NB4 (cell line): Measurements from ENCODE around the gene SND1.

ENCODE experiments used
- DNase-seq: peaks from one replicate; pipeline ENCODE4 v3.0.0; 2010; ENCODE audit warnings: low read depth
- H3K4me3 ChIP-seq: one replicate; pipeline ENCODE4 v1.5.1; 2011; ENCODE audit warnings: mild to moderate bottlenecking, low read depth, low read length, moderate library complexity
- CTCF ChIP-seq: IDR thresholded peaks from one replicate; pipeline ENCODE4 v1.5.1; 2012; ENCODE audit warnings: low read depth, low read length
- MYC ChIP-seq: IDR thresholded peaks from 2 replicates; pipeline ENCODE4 v1.6.1; 2011; ENCODE audit warnings: low read depth, low read length
- POLR2A ChIP-seq: IDR thresholded peaks from 2 replicates; pipeline ENCODE4 v1.6.1; 2011; ENCODE audit warnings: mild to moderate bottlenecking; ENCODE audit not compliant: insufficient read length; ENCODE audit errors: extremely low read depth
- TF ChIP-seq, protein P1 (sequence below): IDR thresholded peaks from 2 replicates; pipeline ENCODE4 v1.6.1; 2011; ENCODE audit warnings: low read depth, low read length

Gene SND1

DNA sequence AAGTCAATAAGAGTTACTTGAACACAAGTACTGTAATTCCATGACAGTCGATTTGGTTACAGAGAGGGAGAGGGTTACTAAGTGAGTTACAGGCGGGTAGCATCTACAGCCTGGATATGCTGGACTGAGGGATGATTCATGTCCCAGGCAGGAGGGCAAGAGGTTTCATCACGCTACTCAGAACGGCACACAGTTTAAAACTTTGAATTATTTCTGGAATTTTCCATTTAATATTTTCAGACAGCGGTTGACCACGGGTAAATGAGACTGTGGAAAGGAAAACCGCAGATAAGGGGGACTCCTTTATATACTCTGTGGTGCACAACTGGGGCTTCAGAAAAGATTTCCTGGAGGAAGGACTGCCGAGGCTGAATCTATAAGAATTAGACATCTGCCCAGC lies 404.9 kb downstream of the SND1 start:
- no peak overlapping the region for H3K4me3 ChIP-seq
- no peak for DNase-seq
- TF ChIP-seq POLR2A (no peak), MYC (no peak), CTCF (no peak)
- TF ChIP-seq, protein P1, sequence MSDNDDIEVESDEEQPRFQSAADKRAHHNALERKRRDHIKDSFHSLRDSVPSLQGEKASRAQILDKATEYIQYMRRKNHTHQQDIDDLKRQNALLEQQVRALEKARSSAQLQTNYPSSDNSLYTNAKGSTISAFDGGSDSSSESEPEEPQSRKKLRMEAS = no peak

- H3K4me3 ChIP-seq = no peak overlapping the region
- TF ChIP-seq, protein P1 = no peak
- TF ChIP-seq POLR2A (no peak), CTCF (no peak), MYC (no peak)
- DNase-seq = no peak
These were observed 405.9 kb downstream of the SND1 start for GRCh38 chr7:128057909-128058308.

- DNase-seq = no peak
- H3K4me3 ChIP-seq = no peak overlapping the region
- TF ChIP-seq, protein P1 = no peak
- TF ChIP-seq POLR2A (no peak), MYC (no peak), CTCF (no peak)
These were observed 407.4 kb downstream of the SND1 start for GRCh38 chr7:128059143-128059988.

GRCh38 chr7:128060018-128060417 lies 408.0 kb downstream of the SND1 start:
- TF ChIP-seq MYC = no peak
- TF ChIP-seq, protein P1 = no peak
- no peak for TF ChIP-seq CTCF
- TF ChIP-seq POLR2A = no peak
- H3K4me3 ChIP-seq = no peak overlapping the region
- DNase-seq = no peak

DNA sequence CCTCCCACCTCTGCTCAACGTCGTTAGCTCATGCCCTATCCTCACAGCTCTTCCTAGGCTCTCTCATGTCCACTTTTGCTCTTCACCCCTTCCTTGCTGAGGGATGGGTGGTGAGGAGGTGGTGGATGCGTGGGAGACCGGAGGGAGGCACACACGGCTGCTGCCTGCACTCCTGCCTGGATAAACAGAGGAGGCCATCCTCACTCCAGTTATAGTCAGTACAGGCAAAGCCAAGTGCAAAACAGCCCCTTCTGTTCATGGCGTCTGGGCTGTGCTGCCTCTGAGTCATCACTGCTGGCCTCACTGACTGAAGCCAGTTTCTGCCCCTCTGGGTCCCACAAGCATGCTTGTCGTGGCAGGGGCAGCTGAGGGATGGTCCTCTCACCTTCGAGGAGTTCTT lies 411.1 kb downstream of the SND1 start:
- TF ChIP-seq, protein P1 = no peak
- no peak for TF ChIP-seq POLR2A
- TF ChIP-seq CTCF = no peak
- TF ChIP-seq MYC = no peak
- no peak overlapping the region for H3K4me3 ChIP-seq
- DNase-seq = no peak
